Skeletal muscle tissue (tissue), 4 donors: ENCODE results near the gene TIGAR. TPM values are rescaled to one million over a fixed set of nuclear protein-coding genes. Genes with fewer than 3 reads are reported as not detected.

Experiments
- H3K27ac ChIP-seq: one replicate; pipeline ENCODE4 v1.7.0; 2013; ENCODE audit warnings: mild to moderate bottlenecking, low read depth, low read length, inconsistent platforms
- H3K27me3 ChIP-seq, 3 donors: one replicate each; pipeline ENCODE4 v1.7.0; 2013; ENCODE audit warnings: low read length in 3 of 3; ENCODE audit not compliant: control insufficient read depth in 3 of 3, insufficient read depth in 3 of 3
- H3K36me3 ChIP-seq, 3 donors: one replicate each; pipeline ENCODE4 v1.7.0; 2013; ENCODE audit warnings: low read length in 3 of 3; ENCODE audit not compliant: control insufficient read depth in 3 of 3, insufficient read depth in 3 of 3
- H3K4me1 ChIP-seq, 3 donors: one replicate each; pipeline ENCODE4 v1.7.0; 2013; ENCODE audit warnings: low read length in 3 of 3, mild to moderate bottlenecking in 3 of 3; ENCODE audit not compliant: control insufficient read depth in 3 of 3, insufficient read depth in 3 of 3
- H3K4me3 ChIP-seq, 3 donors: one replicate each; pipeline ENCODE4 v1.7.0; 2013; ENCODE audit warnings: low read length in 3 of 3
- H3K9ac ChIP-seq, 3 donors: one replicate each; pipeline ENCODE4 v1.7.0; 2013; ENCODE audit warnings: low read length in 3 of 3, mild to moderate bottlenecking in 3 of 3, moderate library complexity in 2 of 3, low read depth in 1 of 3
- H3K9me3 ChIP-seq, 3 donors: one replicate each; pipeline ENCODE4 v1.7.0; 2013; ENCODE audit warnings: low read length in 3 of 3; ENCODE audit not compliant: control insufficient read depth in 3 of 3
- total RNA-seq: library from RNA; depleted of rRNA; stranded (reverse); fragments of >200 nt; gene quantifications from one replicate; pipeline ENCODE4 v1.2.3, GENCODE V29; 2014
- donor health status: Osteomylitis.

The TIGAR gene
- total RNA-seq, 1 donor from 2014 or later, result 3.1 TPM

DNA sequence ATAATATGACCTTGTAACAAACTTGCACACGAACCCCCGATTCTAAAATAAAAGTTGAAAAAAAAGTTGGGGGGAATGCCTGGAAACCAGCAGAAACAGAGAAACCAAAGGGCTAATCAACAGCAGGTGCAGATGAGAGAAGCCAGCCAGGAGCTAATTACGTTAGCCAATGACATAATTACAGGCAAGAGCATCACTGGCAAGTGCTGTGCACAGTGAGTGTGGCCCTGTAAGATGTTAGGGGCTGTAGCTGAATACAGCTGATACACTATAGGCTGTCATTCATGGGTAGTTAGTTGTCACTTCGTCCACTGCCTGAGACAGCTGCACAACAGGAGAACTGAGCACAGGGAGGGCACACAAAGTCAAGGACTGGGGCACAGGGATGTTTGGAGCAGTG is 65.8 kb downstream of the TIGAR start:
- Histone ChIP-seq H3K9me3 (no peaks in the 10 kb centered on the region), H3K27ac (no peak overlapping the region)

DNA sequence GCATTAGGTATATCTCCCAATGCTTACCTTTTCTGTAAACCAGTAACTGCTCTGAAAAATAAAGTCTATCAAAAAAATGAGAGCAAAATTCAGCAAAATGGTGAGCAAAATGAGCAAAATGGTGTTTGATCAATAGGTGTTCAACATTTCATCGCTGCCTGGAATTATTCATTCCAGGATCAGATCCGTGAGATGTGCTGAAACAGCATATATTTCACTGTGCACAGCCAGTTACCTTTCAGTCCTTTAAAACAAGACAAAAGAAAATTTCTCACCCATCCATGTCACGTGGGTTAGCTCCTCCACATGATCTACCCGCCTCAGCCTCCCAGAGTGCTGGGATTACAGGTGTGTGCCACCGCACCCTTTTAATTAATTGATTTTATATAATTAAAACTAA is 66.6 kb downstream of the TIGAR start:
- Histone ChIP-seq H3K9me3 (no peaks in the 10 kb centered on the region), H3K4me1 (no peaks in the 10 kb centered on the region), H3K27ac (no peak overlapping the region), H3K9ac (no peak overlapping the region), H3K4me3 (no peak overlapping the region), H3K27me3 (peaks cover 3 to 8% (median 7%) of the 10 kb centered on the region in 3 donors), H3K36me3 (no peaks in the 10 kb centered on the region)

More for the DNA sequence above, 65.8 kb downstream of the TIGAR start:
- Histone ChIP-seq H3K4me3 (no peak overlapping the region), H3K4me1 (no peaks in the 10 kb centered on the region), H3K9ac (no peak overlapping the region), H3K36me3 (no peaks in the 10 kb centered on the region), H3K27me3 (peaks cover 0 to 3% (median 2%) of the 10 kb centered on the region in 3 donors)

- H3K27ac ChIP-seq, result no peak overlapping the region
- no peak overlapping the region for H3K4me3 ChIP-seq
- H3K9ac ChIP-seq, result no peak overlapping the region
- no peaks in the 10 kb centered on the region for H3K36me3 ChIP-seq
- H3K27me3 ChIP-seq, result peaks cover 3 to 11% (median 9%) of the 10 kb centered on the region in 3 donors
- no peaks in the 10 kb centered on the region for H3K4me1 ChIP-seq
- H3K9me3 ChIP-seq, result no peaks in the 10 kb centered on the region
Measured at GRCh38 chr12:4388032-4388431, 67.0 kb downstream of the TIGAR start.

GRCh38 chr12:4388662-4389061 is 67.6 kb downstream of the TIGAR start:
- peaks cover 3 to 14% (median 9%) of the 10 kb centered on the region in 3 donors for H3K27me3 ChIP-seq
- no peaks in the 10 kb centered on the region for H3K36me3 ChIP-seq
- no peaks in the 10 kb centered on the region for H3K9me3 ChIP-seq
- no peak overlapping the region for H3K9ac ChIP-seq
- no peak overlapping the region for H3K27ac ChIP-seq
- no peaks in the 10 kb centered on the region for H3K4me1 ChIP-seq
- H3K4me3 ChIP-seq, result no peak overlapping the region

GRCh38 chr12:4392223-4392742 is 71.3 kb downstream of the TIGAR start:
- H3K36me3 ChIP-seq, result no peaks in the 10 kb centered on the region
- no peak overlapping the region for H3K4me3 ChIP-seq
- H3K27me3 ChIP-seq, result peaks cover 0 to 14% (median 11%) of the 10 kb centered on the region in 3 donors
- no peak overlapping the region for H3K27ac ChIP-seq
- H3K4me1 ChIP-seq, result peaks cover 0 to 5% (median 2%) of the 10 kb centered on the region in 3 donors
- no peak overlapping the region for H3K9ac ChIP-seq
- H3K9me3 ChIP-seq, result no peaks in the 10 kb centered on the region

DNA sequence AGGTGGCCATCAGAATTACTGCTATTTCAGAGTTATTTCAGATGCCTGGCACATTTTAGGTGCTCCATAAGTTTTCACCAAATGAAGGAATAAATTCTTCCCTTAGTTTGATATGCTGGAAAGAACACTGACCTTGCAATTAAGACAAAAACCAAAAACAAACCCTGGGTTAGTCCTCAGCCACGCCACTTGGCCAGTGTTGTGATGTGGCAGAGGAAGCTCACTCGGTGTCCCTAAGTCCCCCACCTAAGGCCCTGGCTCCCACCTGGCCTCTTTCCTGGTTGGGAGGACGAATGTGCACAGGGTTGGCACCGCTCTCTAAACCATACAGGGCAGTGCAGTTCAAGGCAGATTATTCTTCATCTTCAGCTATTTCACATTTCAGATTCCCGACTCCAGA is 72.2 kb downstream of the TIGAR start:
- Histone ChIP-seq H3K27me3 (peaks cover 0 to 14% (median 11%) of the 10 kb centered on the region in 3 donors), H3K27ac (no peak overlapping the region), H3K9ac (no peak overlapping the region), H3K4me3 (no peak overlapping the region), H3K4me1 (peaks cover 0 to 5% (median 2%) of the 10 kb centered on the region in 3 donors), H3K9me3 (no peaks in the 10 kb centered on the region), H3K36me3 (no peaks in the 10 kb centered on the region)

DNA sequence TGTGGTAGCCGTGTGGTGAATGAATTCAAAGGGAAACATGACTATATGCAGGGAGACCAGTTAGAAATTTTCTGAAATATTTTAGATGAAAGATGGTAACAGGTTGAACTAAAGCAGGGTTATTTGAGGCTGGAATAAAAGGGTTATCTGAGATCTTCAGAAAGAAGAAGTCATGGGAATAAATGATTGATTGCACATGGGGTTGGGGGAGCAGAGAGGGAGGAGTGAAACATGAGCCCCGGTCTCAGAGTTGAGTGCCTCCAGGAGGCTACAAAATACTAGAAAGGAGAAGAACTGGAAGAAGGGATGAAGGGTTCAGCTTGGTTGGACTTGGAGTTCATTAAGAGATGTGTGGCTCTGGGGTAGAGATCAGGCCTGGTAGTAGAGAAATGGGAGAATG is 74.8 kb downstream of the TIGAR start:
- Histone ChIP-seq H3K4me3 (no peak overlapping the region), H3K27me3 (peaks cover 0 to 12% (median 11%) of the 10 kb centered on the region in 3 donors), H3K4me1 (peaks cover 0 to 5% (median 2%) of the 10 kb centered on the region in 3 donors), H3K9ac (no peak overlapping the region), H3K9me3 (no peaks in the 10 kb centered on the region), H3K36me3 (no peaks in the 10 kb centered on the region), H3K27ac (no peak overlapping the region)

DNA sequence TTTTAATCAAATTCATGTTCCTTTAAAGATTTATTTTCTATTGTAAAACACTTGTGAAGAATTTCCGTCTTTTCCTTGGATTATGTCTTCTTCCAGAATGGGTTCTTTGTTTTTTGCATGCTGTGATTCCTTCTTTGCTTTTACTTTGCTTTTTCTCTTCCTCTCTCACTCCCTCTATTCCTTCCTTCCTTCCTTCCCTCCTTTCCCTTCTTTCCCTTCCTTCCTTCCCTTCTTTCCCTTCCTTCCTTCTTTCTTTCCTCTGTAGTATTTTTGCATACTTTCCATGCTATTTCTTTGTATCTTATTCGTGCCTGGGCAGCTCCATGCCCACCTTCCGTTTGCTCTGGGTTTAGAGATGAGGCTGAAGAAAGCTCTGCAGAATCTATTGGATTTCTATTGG is 80.1 kb downstream of the TIGAR start:
- Histone ChIP-seq H3K4me3 (no peak overlapping the region), H3K4me1 (no peaks in the 10 kb centered on the region), H3K27ac (no peak overlapping the region), H3K9me3 (no peaks in the 10 kb centered on the region), H3K9ac (no peak overlapping the region), H3K27me3 (no peaks in the 10 kb centered on the region), H3K36me3 (no peaks in the 10 kb centered on the region)

GRCh38 chr12:4402996-4403395 is 82.0 kb downstream of the TIGAR start:
- no peaks in the 10 kb centered on the region for H3K27me3 ChIP-seq
- no peak overlapping the region for H3K9ac ChIP-seq
- H3K4me3 ChIP-seq, result no peak overlapping the region
- H3K4me1 ChIP-seq, result no peaks in the 10 kb centered on the region
- no peaks in the 10 kb centered on the region for H3K9me3 ChIP-seq
- no peak overlapping the region for H3K27ac ChIP-seq
- H3K36me3 ChIP-seq, result no peaks in the 10 kb centered on the region
